BJ (cell line): ENCODE results near the gene NOS1AP. TPM values are rescaled to one million over a fixed set of nuclear protein-coding genes. Genes with fewer than 3 reads are reported as not detected.

ENCODE experiments used
- CTCF ChIA-PET: fragments of 350-600 bp; formaldehyde crosslinking; extraction: SDS; loops from one replicate; lab custom pipeline; 2021; ENCODE audit warnings: antibody characterized with exemption, inconsistent platforms; lab: Yijun Ruan, JAX
- POLR2A ChIA-PET: fragments of 300-600 bp; sonication (Branson Sonifier 250); formaldehyde crosslinking; extraction: SDS; loops from one replicate; lab custom pipeline; 2021; ENCODE audit warnings: antibody characterized with exemption; lab: Charles Lee
- DNase-seq: peaks from one replicate; pipeline ENCODE4 v3.0.0-alpha.2; 2011; ENCODE audit warnings: low read depth
- H3K27me3 ChIP-seq: 2 replicates; pipeline ENCODE4 v1.6.0; 2011; ENCODE audit warnings: low read length; ENCODE audit not compliant: control insufficient read depth, insufficient read depth
- H3K36me3 ChIP-seq: 2 replicates; pipeline ENCODE4 v1.5.1; 2011; ENCODE audit warnings: low read length; ENCODE audit not compliant: control insufficient read depth, insufficient read depth
- H3K4me3 ChIP-seq: 2 replicates; pipeline ENCODE4 v1.5.1; 2011; ENCODE audit warnings: low read depth, mild to moderate bottlenecking, control low read depth, low read length
- CTCF ChIP-seq: IDR thresholded peaks from 2 replicates; pipeline ENCODE4 v1.5.1; 2011; ENCODE audit warnings: low read depth, mild to moderate bottlenecking, control low read depth, inconsistent platforms, low read length, moderate library complexity; ENCODE audit not compliant: insufficient read depth
- polyA plus RNA-seq: library from polyadenylated mRNA; depleted of rRNA; stranded (reverse); fragments of >200 nt; gene quantifications from 2 replicates; pipeline ENCODE4 v1.2.3, GENCODE V29; 2011

Gene NOS1AP
- polyA plus RNA-seq, 1 experiment: 0.50 TPM

- H3K27me3 ChIP-seq: no peaks in the 10 kb centered on the region
- H3K36me3 ChIP-seq: no peaks in the 10 kb centered on the region
- H3K4me3 ChIP-seq: no peak overlapping the region
- ChIA-PET CTCF (interaction anchor here (2.3 kb wide), 1 partner anchor 216 kb away, joined by 14 read pairs; no protein-coding TSS in a partner anchor), POLR2A (no interaction called here)
- no peak for TF ChIP-seq CTCF
- DNase-seq: no peak
Observed at GRCh38 chr1:162272419-162272818, 202.9 kb downstream of the NOS1AP start.

GRCh38 chr1:162275622-162276175 is 206.2 kb downstream of the NOS1AP start:
- Histone ChIP-seq H3K36me3 (no peaks in the 10 kb centered on the region), H3K4me3 (no peak overlapping the region), H3K27me3 (peaks cover 3% of the 10 kb centered on the region)
- ChIA-PET POLR2A (no interaction called here), CTCF (interaction anchor here (0.7 to 5.2 kb wide), 5 partner anchors 15 to 220 kb away, joined by 3 to 61 read pairs (median 3); no protein-coding TSS in a partner anchor)
- TF ChIP-seq CTCF: no peak
- no peak for DNase-seq

- ChIA-PET CTCF (interaction anchor here (0.6 to 5.2 kb wide), 11 partner anchors 10 to 484 kb away, joined by 3 to 61 read pairs (median 3); no protein-coding TSS in a partner anchor), POLR2A (no interaction called here)
Observed at GRCh38 chr1:162276493-162276892, 207.0 kb downstream of the NOS1AP start.

GRCh38 chr1:162279136-162279498 is 209.6 kb downstream of the NOS1AP start:
- H3K27me3 ChIP-seq: peaks cover 5% of the 10 kb centered on the region
- no peak for DNase-seq
- no peak for TF ChIP-seq CTCF
- H3K36me3 ChIP-seq: no peaks in the 10 kb centered on the region
- POLR2A ChIA-PET: no interaction called here
- H3K4me3 ChIP-seq: no peak overlapping the region
- CTCF ChIA-PET: interaction anchor here (0.7 to 2.3 kb wide), 3 partner anchors 71 to 226 kb away, joined by 3 to 14 read pairs (median 9); no protein-coding TSS in a partner anchor

More at GRCh38 chr1:162276493-162276892, 207.0 kb downstream of the NOS1AP start:
- peaks cover 3% of the 10 kb centered on the region for H3K27me3 ChIP-seq
- DNase-seq: no peak
- no peak overlapping the region for H3K4me3 ChIP-seq
- peak; percentile 53 for TF ChIP-seq CTCF
- H3K36me3 ChIP-seq: no peaks in the 10 kb centered on the region

GRCh38 chr1:162281426-162281825 is 211.9 kb downstream of the NOS1AP start:
- ChIA-PET POLR2A (no interaction called here), CTCF (interaction anchor here (1.0 to 1.1 kb wide), 2 partner anchors 108 to 227 kb away, joined by 3 to 7 read pairs; no protein-coding TSS in a partner anchor)
- DNase-seq: no peak

More at GRCh38 chr1:162281426-162281825, 211.9 kb downstream of the NOS1AP start:
- H3K36me3 ChIP-seq: no peaks in the 10 kb centered on the region; the same call in 1 of the 2 replicates
- peaks cover 8% of the 10 kb centered on the region for H3K27me3 ChIP-seq
- TF ChIP-seq CTCF: no peak
- H3K4me3 ChIP-seq: no peak overlapping the region
